ENCODE results near the gene NEGR1.

Gene NEGR1

DNA sequence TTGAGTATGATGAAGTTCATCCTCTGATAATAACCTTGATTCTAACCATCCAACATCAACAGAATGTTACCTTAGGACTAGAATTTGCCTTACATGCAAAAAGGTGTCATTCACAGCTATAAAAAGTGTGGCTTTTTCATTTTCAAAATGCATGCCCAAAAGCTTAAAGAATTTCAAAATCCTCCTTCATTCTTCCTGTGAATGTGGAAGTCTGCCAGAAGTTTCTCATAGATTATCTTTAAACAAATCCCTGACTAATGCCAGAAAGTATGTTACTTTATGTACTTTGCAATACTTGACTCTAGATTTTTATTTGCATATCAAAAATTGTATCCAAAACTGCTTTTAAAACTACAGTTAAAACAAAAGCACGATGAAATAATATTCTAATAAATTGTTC, 930.9 kb downstream of the NEGR1 start:
- no peak for DNase-seq
- intact Hi-C loops (cut with DNase I): no loop called here

- intact Hi-C loops (cut with DNase I): no loop called here
- DNase-seq: no peak
These were observed 931.5 kb downstream of the NEGR1 start for GRCh38 chr1:71350805-71351204.

- intact Hi-C loops (cut with DNase I): no loop called here
- DNase-seq: no peak
These were observed 932.0 kb downstream of the NEGR1 start for GRCh38 chr1:71350330-71350729.

Data from posterior cingulate gyrus (tissue), 11 donors.